ENCODE measurements around the gene HNF4A. TPM values are rescaled to one million over a fixed set of nuclear protein-coding genes. Genes with fewer than 3 reads are reported as not detected.
A peak's percentile ranks its signal among the peaks of the same experiment; 100 is the strongest.

The HNF4A gene
- total and polyA plus RNA-seq, 2 experiments from 2014 or later: 0.09 TPM; not detected in 1

- Histone ChIP-seq H3K4me3 (no peak overlapping the region), H3K4me1 (ENCODE audit: low read depth) (no peaks in the 10 kb centered on the region), H3K27me3 (no peaks in the 10 kb centered on the region), H3K9me3 (ENCODE audit: low read depth) (no peaks in the 10 kb centered on the region), H3K27ac (no peak overlapping the region), H3K36me3 (no peaks in the 10 kb centered on the region)
- no peak for DNase-seq (ENCODE audit: low read depth in 1 of 2, low spot score in 1 of 2)
- TF ChIP-seq, protein P1, sequence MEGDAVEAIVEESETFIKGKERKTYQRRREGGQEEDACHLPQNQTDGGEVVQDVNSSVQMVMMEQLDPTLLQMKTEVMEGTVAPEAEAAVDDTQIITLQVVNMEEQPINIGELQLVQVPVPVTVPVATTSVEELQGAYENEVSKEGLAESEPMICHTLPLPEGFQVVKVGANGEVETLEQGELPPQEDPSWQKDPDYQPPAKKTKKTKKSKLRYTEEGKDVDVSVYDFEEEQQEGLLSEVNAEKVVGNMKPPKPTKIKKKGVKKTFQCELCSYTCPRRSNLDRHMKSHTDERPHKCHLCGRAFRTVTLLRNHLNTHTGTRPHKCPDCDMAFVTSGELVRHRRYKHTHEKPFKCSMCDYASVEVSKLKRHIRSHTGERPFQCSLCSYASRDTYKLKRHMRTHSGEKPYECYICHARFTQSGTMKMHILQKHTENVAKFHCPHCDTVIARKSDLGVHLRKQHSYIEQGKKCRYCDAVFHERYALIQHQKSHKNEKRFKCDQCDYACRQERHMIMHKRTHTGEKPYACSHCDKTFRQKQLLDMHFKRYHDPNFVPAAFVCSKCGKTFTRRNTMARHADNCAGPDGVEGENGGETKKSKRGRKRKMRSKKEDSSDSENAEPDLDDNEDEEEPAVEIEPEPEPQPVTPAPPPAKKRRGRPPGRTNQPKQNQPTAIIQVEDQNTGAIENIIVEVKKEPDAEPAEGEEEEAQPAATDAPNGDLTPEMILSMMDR (IDR thresholded peaks at IDR 0.05; ENCODE audit: low read depth, low read length): no peak
Observed at GRCh38 chr20:44404204-44405181, 49.0 kb downstream of the HNF4A start.

DNA sequence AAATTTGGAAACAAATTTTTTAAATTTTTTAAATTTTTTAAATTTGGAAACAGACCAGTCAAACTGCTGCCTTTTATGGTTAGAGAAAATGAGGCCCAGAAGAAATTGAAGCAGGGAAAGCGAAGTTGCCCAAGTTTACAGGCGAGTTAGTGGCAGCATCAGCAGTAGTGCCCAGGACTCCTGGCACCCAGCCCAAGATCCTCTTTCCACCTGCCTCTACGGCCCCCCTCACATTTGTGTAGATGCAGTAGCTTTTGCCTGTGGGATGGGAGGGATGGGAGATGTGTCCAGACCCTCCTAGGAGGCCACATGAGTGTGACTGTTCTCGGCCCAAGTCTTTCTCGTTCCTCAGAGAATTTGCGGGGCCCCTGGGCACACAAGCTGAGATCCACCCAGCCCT lies 49.8 kb downstream of the HNF4A start:
- DNase-seq (ENCODE audit: low read depth in 1 of 2, low spot score in 1 of 2): no peak
- H3K4me3 ChIP-seq: no peak overlapping the region
- H3K4me1 ChIP-seq (ENCODE audit: low read depth): no peaks in the 10 kb centered on the region
- no peaks in the 10 kb centered on the region for H3K36me3 ChIP-seq
- no peaks in the 10 kb centered on the region for H3K9me3 ChIP-seq (ENCODE audit: low read depth)
- no peak overlapping the region for H3K27ac ChIP-seq
- no peaks in the 10 kb centered on the region for H3K27me3 ChIP-seq
- TF ChIP-seq, protein P1 (IDR thresholded peaks at IDR 0.05; ENCODE audit: low read depth, low read length): no peak

DNA sequence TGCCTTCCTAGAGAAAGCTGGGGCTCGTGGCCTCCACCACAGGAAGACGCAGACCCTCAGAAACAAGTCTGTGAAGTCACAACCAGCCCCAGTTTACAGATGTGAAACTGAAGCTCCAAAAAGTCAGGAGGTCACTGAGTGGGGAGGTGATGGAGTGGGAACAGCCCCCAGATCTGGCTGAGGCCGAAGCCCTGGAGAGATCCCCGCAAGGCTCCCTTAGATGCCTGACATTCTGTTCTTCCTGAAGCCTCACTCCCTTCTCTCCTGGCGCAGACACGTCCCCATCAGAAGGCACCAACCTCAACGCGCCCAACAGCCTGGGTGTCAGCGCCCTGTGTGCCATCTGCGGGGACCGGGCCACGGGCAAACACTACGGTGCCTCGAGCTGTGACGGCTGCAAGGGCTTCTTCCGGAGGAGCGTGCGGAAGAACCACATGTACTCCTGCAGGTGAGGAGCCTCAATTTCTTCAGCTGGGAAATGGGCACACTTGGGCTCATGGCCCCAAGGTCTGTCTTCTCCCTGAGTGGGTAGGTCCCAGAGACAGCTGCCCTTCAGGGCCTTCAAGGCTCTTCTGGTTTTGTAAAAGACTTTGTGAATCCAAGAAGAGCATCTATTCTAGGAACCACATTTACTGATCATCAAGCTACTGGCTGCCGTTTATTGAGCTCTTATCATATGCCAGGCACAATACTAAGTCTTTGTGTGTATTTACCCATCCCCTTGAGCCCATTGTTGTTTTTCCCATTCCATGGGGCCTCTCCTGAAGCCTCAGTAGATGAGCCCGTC lies 50.5 kb downstream of the HNF4A start:
- DNase-seq (ENCODE audit: low read depth in 1 of 2, low spot score in 1 of 2): no peak
- H3K27me3 ChIP-seq: no peaks in the 10 kb centered on the region
- H3K36me3 ChIP-seq: no peaks in the 10 kb centered on the region
- H3K9me3 ChIP-seq (ENCODE audit: low read depth): no peaks in the 10 kb centered on the region
- TF ChIP-seq, protein P1 (IDR thresholded peaks at IDR 0.05; ENCODE audit: low read depth, low read length): no peak
- H3K27ac ChIP-seq: no peak overlapping the region
- no peaks in the 10 kb centered on the region for H3K4me1 ChIP-seq (ENCODE audit: low read depth)
- no peak overlapping the region for H3K4me3 ChIP-seq

DNA sequence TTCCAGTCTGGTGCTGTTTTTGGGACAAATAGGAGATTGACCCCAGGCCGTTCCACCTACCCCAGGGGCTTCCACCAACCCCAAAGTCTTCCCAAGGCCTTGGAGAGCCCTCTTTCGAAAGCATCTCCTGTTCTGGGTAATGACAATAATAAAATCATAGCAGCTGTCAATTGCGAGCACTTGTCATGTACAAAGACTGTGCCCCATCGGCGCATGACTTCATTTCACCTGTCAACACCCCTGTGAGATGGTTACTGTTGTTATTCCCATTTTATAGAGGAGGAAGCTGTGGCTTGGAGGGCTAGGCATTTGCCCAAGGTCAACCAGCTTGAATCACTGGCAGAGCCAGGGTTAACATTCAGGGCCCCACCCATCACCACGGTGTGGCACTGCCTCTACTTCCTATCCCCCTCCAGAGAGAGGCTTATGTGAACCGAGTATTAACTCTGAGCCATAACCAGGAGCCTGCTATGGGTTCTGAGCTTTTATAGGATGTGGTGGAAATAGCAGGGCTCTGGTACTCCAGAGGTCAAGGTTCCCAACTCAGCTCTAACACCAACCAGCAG lies 51.2 kb downstream of the HNF4A start:
- H3K27me3 ChIP-seq: no peaks in the 10 kb centered on the region
- no peak overlapping the region for H3K4me3 ChIP-seq
- no peak overlapping the region for H3K27ac ChIP-seq
- no peak for DNase-seq (ENCODE audit: low read depth in 1 of 2, low spot score in 1 of 2)
- TF ChIP-seq, protein P1 (IDR thresholded peaks at IDR 0.05; ENCODE audit: low read depth, low read length): no peak
- no peaks in the 10 kb centered on the region for H3K9me3 ChIP-seq (ENCODE audit: low read depth)
- no peaks in the 10 kb centered on the region for H3K4me1 ChIP-seq (ENCODE audit: low read depth)
- H3K36me3 ChIP-seq: no peaks in the 10 kb centered on the region

- Histone ChIP-seq H3K4me1 (ENCODE audit: low read depth) (no peaks in the 10 kb centered on the region), H3K27me3 (no peaks in the 10 kb centered on the region), H3K9me3 (ENCODE audit: low read depth) (no peaks in the 10 kb centered on the region), H3K27ac (no peak overlapping the region), H3K36me3 (no peaks in the 10 kb centered on the region), H3K4me3 (no peak overlapping the region)
- TF ChIP-seq, protein P1 (IDR thresholded peaks at IDR 0.05; ENCODE audit: low read depth, low read length): no peak
- peak in 1 of 2 donors; percentile 66 for DNase-seq (ENCODE audit: low read depth in 1 of 2, low spot score in 1 of 2)
Observed at GRCh38 chr20:44407402-44408184, 52.1 kb downstream of the HNF4A start.

Data from cardiac muscle cell (in vitro differentiated cells and primary cell).